ENCODE data around the gene TRAPPC10. TPM values are rescaled to one million over a fixed set of nuclear protein-coding genes. Genes with fewer than 3 reads are reported as not detected.
A peak's percentile ranks its signal among the peaks of the same experiment; 100 is the strongest.

Gene TRAPPC10
- total and polyA plus RNA-seq, 8 donors = 7.2 to 19.1 (median 11.5) TPM

- peaks cover 0 to 7% (median 0%) of the 10 kb centered on the region in 3 donors for H3K36me3 ChIP-seq
- H3K9me3 ChIP-seq = no peaks in the 10 kb centered on the region
- ATAC-seq (peak; percentile 46 to 73 (median 66)), DNase-seq (peak in 4 of 6 donors; percentile 24 to 54 (median 36)), FAIRE-seq (no peak)
- WGBS, 2 donors = 34 to 58% methylated on average over 11 of the region's 11 CpGs
- intact Hi-C loops (cut with DNase I) = no loop called here
- no peaks in the 10 kb centered on the region for H3K27me3 ChIP-seq
- H3K4me3 ChIP-seq = no peak overlapping the region
- TF ChIP-seq CTCF (IDR thresholded peaks at IDR 0.05) = no peak
- H3K27ac ChIP-seq = peak overlapping the region in 3 of 4 donors; percentile 51 to 77 (median 71)
- H3K4me1 ChIP-seq = peaks cover 0 to 12% (median 10%) of the 10 kb centered on the region in 3 donors
Observed at GRCh38 chr21:44051462-44051941, 39.4 kb downstream of the TRAPPC10 start.

- Histone ChIP-seq H3K27ac (peak overlapping the region; percentile 33 to 77 (median 61)), H3K27me3 (no peaks in the 10 kb centered on the region), H3K9me3 (no peaks in the 10 kb centered on the region), H3K4me3 (no peak overlapping the region), H3K36me3 (peaks cover 0 to 7% (median 0%) of the 10 kb centered on the region in 3 donors), H3K4me1 (peaks cover 0 to 12% (median 10%) of the 10 kb centered on the region in 3 donors)
- intact Hi-C loops (cut with DNase I) = no loop called here
- ATAC-seq (peak; percentile 49 to 79 (median 73)), FAIRE-seq (no peak), DNase-seq (peak in 1 of 6 donors; percentile 6)
- no peak for TF ChIP-seq CTCF (IDR thresholded peaks at IDR 0.05)
- WGBS, 2 donors = 52 to 57% methylated on average over 14 of the region's 14 CpGs
Observed at GRCh38 chr21:44052071-44052829, 40.1 kb downstream of the TRAPPC10 start.

- Histone ChIP-seq H3K36me3 (peaks cover 0 to 7% (median 0%) of the 10 kb centered on the region in 3 donors), H3K27ac (peak overlapping the region in 2 of 4 donors; percentile 71 to 77), H3K4me1 (peaks cover 0 to 12% (median 10%) of the 10 kb centered on the region in 3 donors), H3K4me3 (no peak overlapping the region), H3K27me3 (no peaks in the 10 kb centered on the region), H3K9me3 (no peaks in the 10 kb centered on the region)
- no peak for TF ChIP-seq CTCF (IDR thresholded peaks at IDR 0.05)
- intact Hi-C loops (cut with DNase I) = no loop called here
- DNase-seq (peak in 1 of 6 donors; percentile 9), ATAC-seq (no peak), FAIRE-seq (no peak)
- 78 to 84% methylated on average over 6 of the region's 6 CpGs for WGBS, 2 donors
Observed at GRCh38 chr21:44052830-44053226, 40.7 kb downstream of the TRAPPC10 start.

- intact Hi-C loops (cut with DNase I) = no loop called here
- 95 to 97% methylated on average over 9 of the region's 9 CpGs for WGBS, 2 donors
- H3K36me3 ChIP-seq = peaks cover 0 to 7% (median 0%) of the 10 kb centered on the region in 3 donors
- no peak for TF ChIP-seq CTCF (IDR thresholded peaks at IDR 0.05)
- no peaks in the 10 kb centered on the region for H3K9me3 ChIP-seq
- DNase-seq = peak in 1 of 6 donors; percentile 16
- H3K27me3 ChIP-seq = no peaks in the 10 kb centered on the region
- no peak for ATAC-seq
- no peak overlapping the region for H3K27ac ChIP-seq
- no peak overlapping the region for H3K4me3 ChIP-seq
- FAIRE-seq = no peak
- H3K4me1 ChIP-seq = peaks cover 0 to 12% (median 10%) of the 10 kb centered on the region in 3 donors
Observed at GRCh38 chr21:44053567-44053966, 41.5 kb downstream of the TRAPPC10 start.

- Histone ChIP-seq H3K36me3 (peaks cover 0 to 16% (median 0%) of the 10 kb centered on the region in 3 donors), H3K4me3 (no peak overlapping the region), H3K27ac (no peak overlapping the region), H3K4me1 (peaks cover 0 to 12% (median 10%) of the 10 kb centered on the region in 3 donors), H3K9me3 (no peaks in the 10 kb centered on the region), H3K27me3 (no peaks in the 10 kb centered on the region)
- WGBS, 2 donors = 84 to 87% methylated on average over 5 of the region's 5 CpGs
- intact Hi-C loops (cut with DNase I) = no loop called here
- ATAC-seq (no peak), FAIRE-seq (no peak), DNase-seq (no peak)
- TF ChIP-seq CTCF (IDR thresholded peaks at IDR 0.05) = no peak
Observed at GRCh38 chr21:44054710-44055109, 42.6 kb downstream of the TRAPPC10 start.

All from pancreas (tissue), 10 donors.